H1 (cell line): ENCODE data around the gene DNAL1. TPM values are rescaled to one million over a fixed set of nuclear protein-coding genes. Genes with fewer than 3 reads are reported as not detected.

Source experiments
- CTCF ChIA-PET: fragments of 300-600 bp; sonication (Branson Sonifier 250); formaldehyde crosslinking; loops from one replicate; lab custom pipeline; 2021; ENCODE audit not compliant: partially characterized antibody; lab: Charles Lee
- POLR2A ChIA-PET: fragments of 300-600 bp; sonication (Branson Sonifier 250); formaldehyde crosslinking; loops from one replicate; lab custom pipeline; 2021; ENCODE audit warnings: inconsistent platforms; ENCODE audit not compliant: partially characterized antibody; lab: Charles Lee
- DNase-seq, 2 experiments: peaks; one replicate each; pipeline versions ENCODE4 v3.0.0 to v3.0.0-alpha.2; 2010 to 2022; ENCODE audit warnings: low spot score in 2 of 2, low read depth in 1 of 2, mixed read lengths in 1 of 2
- FAIRE-seq: peaks from 2 replicates; lab custom pipeline; 2011; peaks lifted over from hg19 to GRCh38; lab: Jason Lieb, UNC
- H2AFZ ChIP-seq: 2 replicates; pipeline ENCODE4 v1.8.1; 2012; ENCODE audit warnings: low read length, inconsistent platforms
- H2AK5ac ChIP-seq: 2 replicates; pipeline ENCODE4 v1.6.1; 2013; ENCODE audit warnings: low read depth, low read length
- H2BK120ac ChIP-seq: replicated peaks from 2 replicates; pipeline ENCODE3; 2013; ENCODE audit warnings: low read depth, low read length, inconsistent platforms
- H2BK12ac ChIP-seq: 2 replicates; pipeline ENCODE4 v1.6.1; 2013; ENCODE audit warnings: low read depth, low read length
- H2BK15ac ChIP-seq: 2 replicates; pipeline ENCODE4 v1.6.1; 2013; ENCODE audit warnings: low read length
- H2BK20ac ChIP-seq: 2 replicates; pipeline ENCODE4 v1.6.1; 2013; ENCODE audit warnings: low read length
- H2BK5ac ChIP-seq: 2 replicates; pipeline ENCODE4 v1.6.1; 2013; ENCODE audit warnings: low read depth, low read length
- H3K14ac ChIP-seq: 2 replicates; pipeline ENCODE4 v1.6.1; 2013; ENCODE audit warnings: inconsistent platforms; ENCODE audit not compliant: insufficient read length
- H3K18ac ChIP-seq: 2 replicates; pipeline ENCODE4 v1.6.1; 2013; ENCODE audit warnings: low read length; ENCODE audit errors: extremely low read depth
- H3K23ac ChIP-seq: 2 replicates; pipeline ENCODE4 v1.6.1; 2013; ENCODE audit warnings: inconsistent platforms; ENCODE audit not compliant: insufficient read length
- H3K23me2 ChIP-seq: 2 replicates; pipeline ENCODE4 v1.6.1; 2013; ENCODE audit warnings: low read depth, low read length
- H3K27ac ChIP-seq: 2 replicates; pipeline ENCODE4 v1.6.1; 2011; ENCODE audit warnings: low read depth, low read length, inconsistent platforms
- H3K27me3 ChIP-seq, 4 experiments: replicated peaks in 1 of 4; 1 replicate in 1 of 4; 2 replicates in 3 of 4; pipeline versions ENCODE4 v1.6.1 to v1.8.1; 2011 to 2013; ENCODE audit warnings: low read length in 3 of 4, mild to moderate bottlenecking in 3 of 4, inconsistent platforms in 2 of 4, mixed read lengths in 2 of 4, moderate library complexity in 1 of 4; ENCODE audit not compliant: control insufficient read depth in 3 of 4, insufficient read depth in 3 of 4; ENCODE audit errors: extremely low read depth in 1 of 4
- H3K36me3 ChIP-seq, 4 experiments: 2 replicates each; pipeline versions ENCODE4 v1.6.1 to v1.8.1; 2011 to 2013; ENCODE audit warnings: mild to moderate bottlenecking in 4 of 4, low read length in 3 of 4, moderate library complexity in 2 of 4, control low read depth in 1 of 4, inconsistent platforms in 1 of 4; ENCODE audit not compliant: insufficient read depth in 4 of 4, control insufficient read depth in 2 of 4
- H3K4ac ChIP-seq: replicated peaks from 2 replicates; pipeline ENCODE3; 2013; ENCODE audit warnings: low read length, low read depth, mixed read lengths, inconsistent platforms; ENCODE audit not compliant: insufficient read length
- H3K4me1 ChIP-seq, 4 experiments: replicated peaks in 1 of 4; 1 replicate in 1 of 4; 2 replicates in 3 of 4; pipeline versions ENCODE4 v1.6.1 to v1.8.1; 2011 to 2013; ENCODE audit warnings: low read length in 3 of 4, inconsistent platforms in 2 of 4, mixed read lengths in 1 of 4; ENCODE audit not compliant: insufficient read depth in 4 of 4, control insufficient read depth in 3 of 4
- H3K4me2 ChIP-seq, 2 experiments: 2 replicates each; pipeline versions ENCODE4 v1.6.1 to v1.8.1; 2011 to 2013; ENCODE audit warnings: low read depth in 2 of 2, low read length in 2 of 2, control low read depth in 1 of 2, inconsistent platforms in 1 of 2, mild to moderate bottlenecking in 1 of 2; ENCODE audit not compliant: insufficient read depth in 1 of 2
- H3K4me3 ChIP-seq, 4 experiments: fragments of 200-600, 300-600 bp in 1 of 4; sonication (generic), shearing (Covaris generic), sonication (Bioruptor Twin) in 1 of 4; 2 replicates each; pipeline versions ENCODE4 v1.5.1 to v1.8.1; 2011 to 2016; ENCODE audit warnings: low read length in 4 of 4, low read depth in 3 of 4, control low read depth in 2 of 4, inconsistent platforms in 2 of 4, mild to moderate bottlenecking in 2 of 4, mixed read lengths in 1 of 4, moderate library complexity in 1 of 4; ENCODE audit not compliant: insufficient read depth in 2 of 4; ENCODE audit errors: extremely low read depth in 1 of 4
- H3K56ac ChIP-seq: replicated peaks from 2 replicates; pipeline ENCODE3; 2013; ENCODE audit warnings: low read depth, mild to moderate bottlenecking, mixed read lengths, low read length, inconsistent platforms; ENCODE audit not compliant: insufficient read length
- H3K79me1 ChIP-seq: 2 replicates; pipeline ENCODE4 v1.6.1; 2013; ENCODE audit warnings: low read depth, low read length, control low read depth
- H3K79me2 ChIP-seq, 2 experiments: 2 replicates each; pipeline versions ENCODE4 v1.6.1 to v1.8.1; 2012 to 2013; ENCODE audit warnings: low read length in 2 of 2, mild to moderate bottlenecking in 2 of 2, inconsistent platforms in 1 of 2; ENCODE audit not compliant: insufficient read depth in 2 of 2, control insufficient read depth in 1 of 2
- H3K9ac ChIP-seq, 4 experiments: replicated peaks in 1 of 4; 1 replicate in 1 of 4; 2 replicates in 3 of 4; pipeline versions ENCODE4 v1.6.1 to v1.8.1; 2011 to 2013; ENCODE audit warnings: low read depth in 3 of 4, low read length in 3 of 4, control low read depth in 2 of 4, mild to moderate bottlenecking in 2 of 4, moderate library complexity in 2 of 4, inconsistent platforms in 1 of 4; ENCODE audit errors: extremely low read depth in 1 of 4
- H3K9me3 ChIP-seq, 2 experiments: 2 replicates each; pipeline versions ENCODE4 v1.6.1 to v1.8.1; 2012 to 2013; ENCODE audit warnings: mild to moderate bottlenecking in 2 of 2, moderate library complexity in 2 of 2, control low read depth in 1 of 2, inconsistent platforms in 1 of 2, low read depth in 1 of 2, low read length in 1 of 2, mixed read lengths in 1 of 2; ENCODE audit not compliant: insufficient read depth in 2 of 2
- H4K20me1 ChIP-seq, 2 experiments: replicated peaks in 1 of 2; 2 replicates each; pipeline versions ENCODE3 to v1.8.1; 2011 to 2013; ENCODE audit warnings: inconsistent platforms in 2 of 2, low read length in 2 of 2, mild to moderate bottlenecking in 1 of 2; ENCODE audit not compliant: insufficient read depth in 2 of 2, control insufficient read depth in 1 of 2
- H4K5ac ChIP-seq: 2 replicates; pipeline ENCODE4 v1.6.1; 2013; ENCODE audit warnings: low read length, low read depth, mixed read lengths, inconsistent platforms; ENCODE audit not compliant: insufficient read length
- H4K8ac ChIP-seq: 2 replicates; pipeline ENCODE4 v1.8.0; 2013; ENCODE audit warnings: mild to moderate bottlenecking, moderate library complexity, low read length, inconsistent platforms; ENCODE audit not compliant: insufficient read depth; ENCODE audit errors: extremely low read depth
- H4K91ac ChIP-seq: replicated peaks from 2 replicates; pipeline ENCODE3; 2013; ENCODE audit warnings: low read length, mixed read lengths, inconsistent platforms; ENCODE audit not compliant: insufficient read length
- CEBPB ChIP-seq: IDR thresholded peaks from 2 replicates; pipeline ENCODE4 v1.6.1; 2012; ENCODE audit warnings: low read depth, low read length
- CTBP2 ChIP-seq: IDR thresholded peaks from 2 replicates; pipeline ENCODE4 v1.7.0; 2011; ENCODE audit warnings: borderline replicate concordance, mild to moderate bottlenecking, moderate library complexity, mixed read lengths, low read length; ENCODE audit not compliant: insufficient read depth, insufficient read length
- EGR1 ChIP-seq: IDR thresholded peaks from 2 replicates; pipeline ENCODE4 v1.6.1; 2011; ENCODE audit warnings: low read depth, low read length, borderline replicate concordance
- EP300 ChIP-seq, 2 experiments: IDR thresholded peaks; 1 replicate in 1 of 2; 2 replicates in 1 of 2; pipeline ENCODE4 v1.6.1; 2011 to 2012; ENCODE audit warnings: low read depth in 2 of 2, low read length in 2 of 2, mild to moderate bottlenecking in 2 of 2, borderline replicate concordance in 1 of 2, inconsistent platforms in 1 of 2, moderate library complexity in 1 of 2
- HDAC6 ChIP-seq: IDR thresholded peaks from one replicate; pipeline ENCODE4 v1.7.1; 2012; ENCODE audit warnings: low read depth, mild to moderate bottlenecking, inconsistent platforms, low read length, moderate library complexity
- RAD21 ChIP-seq, 2 experiments: IDR thresholded peaks in 1 of 2; conservative IDR thresholded peaks in 1 of 2; 2 replicates each; pipeline ENCODE4 v1.6.1; 2011; ENCODE audit warnings: low read depth in 2 of 2, low read length in 2 of 2, improper control_type of control experiment in 1 of 2, inconsistent platforms in 1 of 2, mild to moderate bottlenecking in 1 of 2, moderate library complexity in 1 of 2
- RFX5 ChIP-seq: IDR thresholded peaks from 2 replicates; pipeline ENCODE4 v1.6.1; 2011; ENCODE audit warnings: low read depth, low read length, improper control_type of control experiment, borderline replicate concordance
- RXRA ChIP-seq: IDR thresholded peaks from 2 replicates; pipeline ENCODE4 v1.6.1; 2011; ENCODE audit warnings: low read depth, mild to moderate bottlenecking, low read length, moderate library complexity; ENCODE audit not compliant: insufficient read depth
- TAF7 ChIP-seq: optimal IDR thresholded peaks from 2 replicates; pipeline ENCODE3; 2011; ENCODE audit warnings: low read depth, mild to moderate bottlenecking, inconsistent platforms, low read length, moderate library complexity, borderline replicate concordance
- YY1 ChIP-seq: IDR thresholded peaks from 2 replicates; pipeline ENCODE4 v1.6.1; 2011; ENCODE audit warnings: low read depth, mild to moderate bottlenecking, low read length
- WGBS, 2 experiments: shearing (Covaris generic) in 1 of 2; methylation state at CpG; one replicate each; pipeline versions ENCODE4 v1.1.6 to v1.1.7; 2013 to 2015; ENCODE audit warnings: low lambda C conversion rate in 2 of 2, mixed read lengths in 2 of 2, inconsistent platforms in 1 of 2, low coverage in 1 of 2, missing lambda C conversion rate in 1 of 2; ENCODE audit not compliant: insufficient replicate concordance in 2 of 2, insufficient coverage in 1 of 2, insufficient read length in 1 of 2; ENCODE audit errors: extremely low coverage in 1 of 2, missing lambda C conversion rate in 1 of 2; 5-methylcytosine and 5-hydroxymethylcytosine counted together
- polyA plus RNA-seq, 7 experiments: library from polyadenylated mRNA; depleted of rRNA in 3 of 7; stranded (reverse) in 5 of 7; unstranded in 2 of 7; fragments of >200 nt in 5 of 7; fragments of 200-250 nt in 2 of 7; gene quantifications; 1 replicate in 5 of 7; 2 replicates in 1 of 7; 4 replicates in 1 of 7; pipeline versions ENCODE4 v1.2.1 to v1.2.3, GENCODE V29; 2011 to 2013; ENCODE audit warnings: missing spikeins in 2 of 7, mixed read lengths in 2 of 7
- total RNA-seq: library from RNA; stranded (reverse); fragmentation: NEBNext Ultra II Directional; extraction: Animal tissue kit (Norgen Biotek cat#: 25700); gene quantifications from 2 replicates; pipeline ENCODE4 v1.2.1, GENCODE V29; 2021

The DNAL1 gene
- total and polyA plus RNA-seq, 2 of the 8 experiments (the other 6 are each of a cell fraction or from before 2014, with no cell fraction given): 2.8 to 16.8 TPM

DNA sequence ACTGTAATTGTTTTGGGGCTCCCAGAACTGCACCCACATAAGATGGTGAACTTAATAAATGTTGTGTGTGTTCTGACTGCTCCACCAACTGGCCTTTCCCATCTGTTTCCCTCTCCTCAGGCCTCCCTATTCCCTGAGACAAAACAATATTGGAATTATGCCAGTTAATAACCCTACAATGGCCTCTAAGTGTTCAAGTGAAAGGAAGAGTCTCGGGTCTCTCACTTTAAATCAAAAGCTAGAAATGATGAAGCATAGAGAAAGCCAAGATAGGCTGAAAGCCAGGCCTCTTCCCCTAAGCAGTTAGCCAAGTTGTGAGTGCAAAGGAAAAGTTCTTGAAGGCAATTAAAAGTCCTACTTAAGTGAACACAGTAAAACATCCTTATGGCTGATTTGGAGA is 19.1 kb upstream of the DNAL1 start:
- no peaks in the 10 kb centered on the region for H3K27me3 ChIP-seq
- no peaks in the 10 kb centered on the region for H3K79me1 ChIP-seq
- 90% methylated on average over 1 of the region's 1 CpG; no CpG with 5 or more reads in 1 of the 2 experiments for WGBS, 2 experiments
- no peak overlapping the region for H2BK5ac ChIP-seq
- no peak overlapping the region for H4K5ac ChIP-seq
- CTCF ChIA-PET: interaction anchor here (0.6 to 1.4 kb wide), 6 partner anchors 13 to 330 kb away, joined by 3 to 4 read pairs (median 4); no protein-coding TSS in a partner anchor
- TF ChIP-seq RAD21 (IDR thresholded peaks at IDR 0.05 in 1 of 2, conservative IDR thresholded peaks at IDR 0.05 in 1 of 2; ENCODE audit: low read depth in 2 of 2, low read length in 2 of 2): no peak
- no peak for TF ChIP-seq RFX5
- TF ChIP-seq RXRA: no peak
- TF ChIP-seq EP300 (IDR thresholded peaks at IDR 0.05; ENCODE audit: borderline replicate concordance in 1 of 2, low read depth in 2 of 2, low read length in 2 of 2): no peak
- no peak for TF ChIP-seq HDAC6
- no peak for TF ChIP-seq CEBPB
- TF ChIP-seq TAF7: no peak
- no peak for TF ChIP-seq CTBP2
- no peak for TF ChIP-seq YY1
- no peak for TF ChIP-seq EGR1
- H3K23me2 ChIP-seq: no peaks in the 10 kb centered on the region
- FAIRE-seq: no peak
- DNase-seq: no peak
- POLR2A ChIA-PET: interaction anchor here (1.3 to 1.6 kb wide), 2 partner anchors 9 to 13 kb away, joined by 3 to 4 read pairs; partner anchors contain the start of gene ACOT6
- no peaks in the 10 kb centered on the region for H3K79me2 ChIP-seq
- H3K56ac ChIP-seq: no peak overlapping the region
- no peak overlapping the region for H3K9ac ChIP-seq
- H2BK20ac ChIP-seq: no peak overlapping the region
- no peaks in the 10 kb centered on the region for H4K20me1 ChIP-seq
- H2BK12ac ChIP-seq: no peak overlapping the region
- no peak overlapping the region for H2AFZ ChIP-seq
- H3K36me3 ChIP-seq: no peaks in the 10 kb centered on the region
- H3K14ac ChIP-seq: no peak overlapping the region
- no peak overlapping the region for H3K18ac ChIP-seq
- H3K4ac ChIP-seq: no peak overlapping the region
- no peak overlapping the region for H2BK15ac ChIP-seq
- no peaks in the 10 kb centered on the region for H3K9me3 ChIP-seq
- H3K4me1 ChIP-seq: no peaks in the 10 kb centered on the region
- H2BK120ac ChIP-seq: no peak overlapping the region
- no peak overlapping the region for H2AK5ac ChIP-seq
- H4K8ac ChIP-seq: no peak overlapping the region
- H4K91ac ChIP-seq: no peak overlapping the region
- H3K23ac ChIP-seq: no peak overlapping the region
- H3K4me3 ChIP-seq: no peak overlapping the region
- no peak overlapping the region for H3K4me2 ChIP-seq
- no peak overlapping the region for H3K27ac ChIP-seq
